DND-41 (cell line): ENCODE data around the gene SYNGR1.

Experiments used
- ATAC-seq: fragments of 200-7000 bp; cut with Tn5 transposase; 3 replicates; pipeline ENCODE4 v1.9.1; 2021; ENCODE audit warnings: low read depth; ENCODE audit not compliant: insufficient read depth
- DNase-seq: peaks from one replicate; pipeline ENCODE4 v3.0.0-alpha.2; 2020
- H2AFZ ChIP-seq: 2 replicates; pipeline ENCODE4 v1.6.0; 2012; ENCODE audit warnings: low read depth, low read length
- H3K27ac ChIP-seq: 2 replicates; pipeline ENCODE4 v1.5.1; 2012; ENCODE audit warnings: low read length, inconsistent platforms
- H3K27me3 ChIP-seq: fragments of 200-600 bp; sonication (generic); 2 replicates; pipeline ENCODE4 v1.6.0; 2012; ENCODE audit warnings: low read length, mild to moderate bottlenecking, inconsistent platforms; ENCODE audit not compliant: insufficient read depth, poor library complexity
- H3K36me3 ChIP-seq: 2 replicates; pipeline ENCODE4 v1.5.1; 2012; ENCODE audit warnings: low read length, inconsistent platforms; ENCODE audit not compliant: insufficient read depth
- H3K4me1 ChIP-seq: 2 replicates; pipeline ENCODE4 v1.5.1; 2012; ENCODE audit warnings: mild to moderate bottlenecking, low read length; ENCODE audit not compliant: insufficient read depth
- H3K4me2 ChIP-seq: 2 replicates; pipeline ENCODE4 v1.6.0; 2012; ENCODE audit warnings: mild to moderate bottlenecking, moderate library complexity, low read length, inconsistent platforms; ENCODE audit not compliant: insufficient read depth
- H3K4me3 ChIP-seq, 2 experiments: fragments of 200-600 bp in 1 of 2; shearing (Covaris generic) in 1 of 2; 2 replicates each; pipeline ENCODE4 v1.5.1; 2012 to 2016; ENCODE audit warnings: inconsistent platforms in 2 of 2, low read length in 2 of 2, mild to moderate bottlenecking in 2 of 2, low read depth in 1 of 2, moderate library complexity in 1 of 2
- H3K79me2 ChIP-seq: 2 replicates; pipeline ENCODE4 v1.6.0; 2012; ENCODE audit warnings: low read length, inconsistent platforms; ENCODE audit not compliant: insufficient read depth
- H3K9ac ChIP-seq: 2 replicates; pipeline ENCODE4 v1.6.0; 2012; ENCODE audit warnings: low read depth, mild to moderate bottlenecking, inconsistent platforms, low read length, moderate library complexity
- H3K9me3 ChIP-seq: 2 replicates; pipeline ENCODE4 v1.5.1; 2012; ENCODE audit warnings: low read length, moderate library complexity, mild to moderate bottlenecking, inconsistent platforms; ENCODE audit not compliant: insufficient read depth, severe bottlenecking
- H4K20me1 ChIP-seq: 2 replicates; pipeline ENCODE4 v1.6.0; 2012; ENCODE audit warnings: low read length; ENCODE audit not compliant: insufficient read depth
- CTCF ChIP-seq: IDR thresholded peaks from 2 replicates; pipeline ENCODE4 v1.5.1; 2012; ENCODE audit warnings: borderline replicate concordance, low read length, moderate library complexity, mild to moderate bottlenecking; ENCODE audit not compliant: poor library complexity, severe bottlenecking; ENCODE audit errors: extremely low read depth
- EZH2 ChIP-seq: IDR thresholded peaks from 3 replicates; pipeline ENCODE4 v1.6.1; 2012; ENCODE audit warnings: borderline replicate concordance, low read depth, mild to moderate bottlenecking, moderate library complexity, low read length, inconsistent platforms; ENCODE audit not compliant: severe bottlenecking

The SYNGR1 gene

GRCh38 chr22:39301926-39302325, 47.9 kb upstream of the SYNGR1 start:
- Histone ChIP-seq H3K4me3 (no peak overlapping the region), H3K36me3 (no peaks in the 10 kb centered on the region), H3K4me2 (no peak overlapping the region)

GRCh38 chr22:39302431-39302960, 47.3 kb upstream of the SYNGR1 start:
- Histone ChIP-seq H3K9me3 (no peaks in the 10 kb centered on the region), H3K9ac (no peak overlapping the region), H3K27ac (no peak overlapping the region), H3K79me2 (no peaks in the 10 kb centered on the region), H3K36me3 (no peaks in the 10 kb centered on the region), H3K4me3 (no peak overlapping the region), H4K20me1 (no peaks in the 10 kb centered on the region), H3K4me1 (no peaks in the 10 kb centered on the region), H3K4me2 (no peak overlapping the region), H3K27me3 (no peaks in the 10 kb centered on the region), H2AFZ (no peak overlapping the region)
- no peak for TF ChIP-seq CTCF
- no peak for DNase-seq
- ATAC-seq, result no peak

More at GRCh38 chr22:39301926-39302325, 47.9 kb upstream of the SYNGR1 start:
- Histone ChIP-seq H3K4me1 (0 out of 2 replicates have a peak, but pooled peaks cover 2% of the 10 kb centered on the region), H4K20me1 (no peaks in the 10 kb centered on the region), H3K9ac (no peak overlapping the region), H3K27me3 (no peaks in the 10 kb centered on the region), H2AFZ (no peak overlapping the region), H3K79me2 (no peaks in the 10 kb centered on the region), H3K27ac (no peak overlapping the region), H3K9me3 (no peaks in the 10 kb centered on the region)
- ATAC-seq (no peak), DNase-seq (no peak)
- no peak for TF ChIP-seq CTCF
- TF ChIP-seq EZH2, result no peak

GRCh38 chr22:39303358-39303757, 46.4 kb upstream of the SYNGR1 start:
- no peaks in the 10 kb centered on the region for H4K20me1 ChIP-seq
- H3K4me3 ChIP-seq, result no peak overlapping the region
- no peak for TF ChIP-seq CTCF
- TF ChIP-seq EZH2, result no peak
- no peak overlapping the region for H3K9ac ChIP-seq
- no peaks in the 10 kb centered on the region for H3K36me3 ChIP-seq
- ATAC-seq (no peak), DNase-seq (no peak)
- no peak overlapping the region for H3K27ac ChIP-seq
- H3K4me1 ChIP-seq, result no peaks in the 10 kb centered on the region
- H3K9me3 ChIP-seq, result no peaks in the 10 kb centered on the region
- no peak overlapping the region for H3K4me2 ChIP-seq
- no peaks in the 10 kb centered on the region for H3K79me2 ChIP-seq
- H3K27me3 ChIP-seq, result no peaks in the 10 kb centered on the region
- H2AFZ ChIP-seq, result no peak overlapping the region
